Measurements from ENCODE around the gene APBB2.
A peak's percentile ranks its signal among the peaks of the same experiment; 100 is the strongest.
"Not testable (repeated sequence)": the region's sequence is repeated elsewhere in the genome, so short reads cannot be mapped to it uniquely, and the experiment has no call there.

The APBB2 gene

GRCh38 chr4:40995850-40996249, 218.5 kb downstream of the APBB2 start:
- no peak for TF ChIP-seq MAX (IDR thresholded peaks at IDR 0.05; ENCODE audit: low read depth, low read length)
- no peak for TF ChIP-seq CTCF (IDR thresholded peaks at IDR 0.05; ENCODE audit: low read depth, low read length)
- TF ChIP-seq POLR2A (IDR thresholded peaks at IDR 0.05; ENCODE audit: extremely low read depth, insufficient read length), result no peak
- no peak for TF ChIP-seq MYC (IDR thresholded peaks at IDR 0.05; ENCODE audit: low read depth, low read length)
- no peak for DNase-seq (ENCODE audit: low read depth)
- H3K4me3 ChIP-seq (ENCODE audit: low read depth, low read length), result no peak overlapping the region

- peak; percentile 35 for DNase-seq (ENCODE audit: low read depth)
- not testable (repeated sequence) for H3K4me3 ChIP-seq (ENCODE audit: low read depth, low read length)
Observed at GRCh38 chr4:40994321-40994720, 220.0 kb downstream of the APBB2 start.

- peak overlapping the region; percentile 13 for H3K4me3 ChIP-seq (ENCODE audit: low read depth, low read length)
- not testable (repeated sequence) for DNase-seq (ENCODE audit: low read depth)
Observed at GRCh38 chr4:40993296-40993693, 221.0 kb downstream of the APBB2 start.

GRCh38 chr4:40992472-40993295, 221.7 kb downstream of the APBB2 start:
- TF ChIP-seq MAX (IDR thresholded peaks at IDR 0.05; ENCODE audit: low read depth, low read length), result peak; percentile 95
- peak; percentile 98 for TF ChIP-seq MYC (IDR thresholded peaks at IDR 0.05; ENCODE audit: low read depth, low read length)
- no peak for TF ChIP-seq POLR2A (IDR thresholded peaks at IDR 0.05; ENCODE audit: extremely low read depth, insufficient read length)
- no peak for TF ChIP-seq CTCF (IDR thresholded peaks at IDR 0.05; ENCODE audit: low read depth, low read length)
- peak; percentile 94 for DNase-seq (ENCODE audit: low read depth)

GRCh38 chr4:40991908-40992307, 222.4 kb downstream of the APBB2 start:
- H3K4me3 ChIP-seq (ENCODE audit: low read depth, low read length), result no peak overlapping the region
- TF ChIP-seq MYC (IDR thresholded peaks at IDR 0.05; ENCODE audit: low read depth, low read length), result no peak
- TF ChIP-seq MAX (IDR thresholded peaks at IDR 0.05; ENCODE audit: low read depth, low read length), result no peak
- no peak for TF ChIP-seq CTCF (IDR thresholded peaks at IDR 0.05; ENCODE audit: low read depth, low read length)
- TF ChIP-seq POLR2A (IDR thresholded peaks at IDR 0.05; ENCODE audit: extremely low read depth, insufficient read length), result no peak

More at GRCh38 chr4:40992472-40993295, 221.7 kb downstream of the APBB2 start:
- peak overlapping the region; percentile 13 for H3K4me3 ChIP-seq (ENCODE audit: low read depth, low read length)

GRCh38 chr4:40990899-40991265, 223.5 kb downstream of the APBB2 start:
- no peak for TF ChIP-seq MAX (IDR thresholded peaks at IDR 0.05; ENCODE audit: low read depth, low read length)
- TF ChIP-seq MYC (IDR thresholded peaks at IDR 0.05; ENCODE audit: low read depth, low read length), result no peak
- TF ChIP-seq CTCF (IDR thresholded peaks at IDR 0.05; ENCODE audit: low read depth, low read length), result no peak
- no peak for TF ChIP-seq POLR2A (IDR thresholded peaks at IDR 0.05; ENCODE audit: extremely low read depth, insufficient read length)
- DNase-seq (ENCODE audit: low read depth), result no peak
- no peak overlapping the region for H3K4me3 ChIP-seq (ENCODE audit: low read depth, low read length)

More at GRCh38 chr4:40991908-40992307, 222.4 kb downstream of the APBB2 start:
- no peak for DNase-seq (ENCODE audit: low read depth)

Measured in NB4 (cell line).